Stomach (tissue), 4 donors: Measurements from ENCODE around the gene JUNB.

Experiments used
- CTCF ChIP-seq, 7 experiments: fragments of 450-650 bp in 4 of 7; fragments of 200-600 bp in 3 of 7; sonication (generic) in 3 of 7; IDR thresholded peaks; one replicate each; pipeline ENCODE4 v1.5.1; 2016 to 2019; ENCODE audit warnings: antibody characterized with exemption in 7 of 7, control low read depth in 2 of 7, mild to moderate bottlenecking in 1 of 7
- EP300 ChIP-seq: sonication (generic); formaldehyde crosslinking; IDR thresholded peaks from one replicate; pipeline ENCODE4 v1.6.1; 2017; ENCODE audit warnings: antibody characterized with exemption
- POLR2A ChIP-seq, 4 donors: fragments of 450-650 bp; IDR thresholded peaks; one replicate each; pipeline ENCODE4 v1.6.1; 2016; ENCODE audit warnings: antibody characterized with exemption in 4 of 4, control low read depth in 2 of 4, mild to moderate bottlenecking in 1 of 4, moderate library complexity in 1 of 4
- POLR2AphosphoS5 ChIP-seq, 3 donors: sonication (generic); formaldehyde crosslinking; IDR thresholded peaks; one replicate each; pipeline ENCODE4 v1.6.1; 2016; ENCODE audit warnings: antibody characterized with exemption in 3 of 3

GRCh38 chr19:12756150-12756883 lies 35.0 kb upstream of the JUNB start:
- TF ChIP-seq CTCF (IDR thresholded peaks at IDR 0.05): no peak
- TF ChIP-seq EP300: no peak
- TF ChIP-seq POLR2A (IDR thresholded peaks at IDR 0.05): no peak
- no peak for TF ChIP-seq POLR2AphosphoS5 (IDR thresholded peaks at IDR 0.05)
